Measurements from ENCODE around the gene NPLOC4. TPM values are rescaled to one million over a fixed set of nuclear protein-coding genes. Genes with fewer than 3 reads are reported as not detected.

NPLOC4 gene
- polyA plus RNA-seq, 1 donor: 47.8 TPM

DNA sequence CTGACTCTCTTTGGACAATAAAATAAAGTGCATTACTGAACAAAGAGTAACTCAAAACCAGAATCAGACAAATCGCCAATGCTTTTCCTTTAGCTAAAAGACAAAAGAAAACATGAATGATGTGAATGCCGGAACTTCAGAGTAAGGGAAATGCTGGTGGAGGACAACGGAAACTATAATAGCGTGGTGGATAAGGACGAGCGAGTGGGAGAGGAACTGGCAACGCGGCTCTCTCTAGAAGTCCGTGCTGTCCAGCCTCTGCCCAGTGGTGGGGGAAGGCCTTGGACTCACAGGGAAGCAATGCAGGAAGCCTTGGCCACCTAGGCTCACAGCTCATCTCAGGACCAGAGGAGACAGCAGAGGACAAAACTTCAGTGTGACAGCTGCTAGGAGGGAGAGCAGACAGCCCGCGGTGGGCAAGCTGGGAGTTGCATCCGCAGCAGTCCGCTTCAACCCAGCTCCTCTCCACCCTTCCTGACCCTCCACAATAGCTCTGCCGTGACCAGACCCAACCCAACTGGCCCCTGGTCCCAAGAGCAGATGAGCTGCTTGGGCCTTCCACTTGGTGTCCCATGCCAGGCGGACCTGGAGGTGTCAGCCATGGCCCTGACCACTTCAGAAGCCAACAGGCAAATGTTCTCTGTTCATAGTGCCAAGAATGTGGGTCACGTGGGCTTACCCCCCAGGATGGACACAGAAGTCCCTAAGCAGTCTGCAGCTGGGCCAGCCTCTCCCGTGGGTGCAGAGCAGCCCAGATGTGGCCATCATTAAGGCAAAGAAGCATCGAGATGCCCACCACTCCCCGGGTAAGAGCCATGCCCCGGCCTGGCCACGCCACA is 79.4 kb downstream of the NPLOC4 start:
- Histone ChIP-seq H3K27ac (ENCODE audit: low read length) (peak overlapping the region; percentile 48), H3K36me3 (ENCODE audit: control insufficient read depth, insufficient read depth, low read length) (peaks cover 47% of the 10 kb centered on the region), H3K9me3 (ENCODE audit: control insufficient read depth, low read depth, low read length) (no peaks in the 10 kb centered on the region), H3K27me3 (ENCODE audit: control insufficient read depth, insufficient read depth, low read length) (no peaks in the 10 kb centered on the region), H3K4me3 (ENCODE audit: low read length) (no peak overlapping the region), H3K4me1 (ENCODE audit: control insufficient read depth, insufficient read depth, low read length) (peaks cover 38% of the 10 kb centered on the region)
- peak in 1 of 2 donors; percentile 17 for DNase-seq
- WGBS (ENCODE audit: insufficient coverage, low lambda C conversion rate): 100% methylated on average over 1 of the region's 21 CpGs

DNA sequence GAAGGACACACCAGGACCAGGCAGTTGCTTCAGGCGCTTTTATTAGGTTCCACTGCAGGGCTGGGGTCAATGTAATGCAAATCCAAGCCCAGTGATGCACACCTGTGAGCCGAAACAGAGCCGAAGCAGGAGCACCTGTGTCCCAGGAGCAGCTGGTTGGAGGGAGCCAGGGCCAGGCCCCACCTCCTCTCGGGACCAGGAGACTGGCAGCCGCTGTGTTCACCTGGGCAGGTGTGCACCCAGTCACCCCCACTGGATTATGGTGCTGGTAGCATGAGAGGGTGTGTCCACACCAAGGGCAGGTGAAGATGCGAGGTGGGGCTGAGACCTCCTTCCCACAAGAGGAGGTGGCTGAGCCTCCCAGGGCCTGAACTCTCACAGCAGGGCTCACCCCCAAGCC is 80.0 kb downstream of the NPLOC4 start:
- WGBS (ENCODE audit: insufficient coverage, low lambda C conversion rate): no CpG with 5 or more reads among the region's 6 CpGs
- H3K4me1 ChIP-seq (ENCODE audit: control insufficient read depth, insufficient read depth, low read length): peaks cover 38% of the 10 kb centered on the region
- peak overlapping the region; percentile 48 for H3K27ac ChIP-seq (ENCODE audit: low read length)
- no peaks in the 10 kb centered on the region for H3K9me3 ChIP-seq (ENCODE audit: control insufficient read depth, low read depth, low read length)
- H3K36me3 ChIP-seq (ENCODE audit: control insufficient read depth, insufficient read depth, low read length): peaks cover 40% of the 10 kb centered on the region
- DNase-seq: peak in 1 of 2 donors; percentile 24
- H3K27me3 ChIP-seq (ENCODE audit: control insufficient read depth, insufficient read depth, low read length): no peaks in the 10 kb centered on the region
- no peak overlapping the region for H3K4me3 ChIP-seq (ENCODE audit: low read length)

GRCh38 chr17:81556175-81556691 is 80.7 kb downstream of the NPLOC4 start:
- peak; percentile 71 to 86 for DNase-seq
- Histone ChIP-seq H3K9me3 (ENCODE audit: control insufficient read depth, low read depth, low read length) (no peaks in the 10 kb centered on the region), H3K27me3 (ENCODE audit: control insufficient read depth, insufficient read depth, low read length) (no peaks in the 10 kb centered on the region), H3K27ac (ENCODE audit: low read length) (peak overlapping the region; percentile 56), H3K36me3 (ENCODE audit: control insufficient read depth, insufficient read depth, low read length) (peaks cover 34% of the 10 kb centered on the region), H3K4me3 (ENCODE audit: low read length) (no peak overlapping the region), H3K4me1 (ENCODE audit: control insufficient read depth, insufficient read depth, low read length) (peaks cover 38% of the 10 kb centered on the region)
- WGBS (ENCODE audit: insufficient coverage, low lambda C conversion rate): no CpG with 5 or more reads among the region's 9 CpGs

GRCh38 chr17:81553616-81554181 is 83.2 kb downstream of the NPLOC4 start:
- Histone ChIP-seq H3K4me1 (ENCODE audit: control insufficient read depth, insufficient read depth, low read length) (peaks cover 38% of the 10 kb centered on the region), H3K36me3 (ENCODE audit: control insufficient read depth, insufficient read depth, low read length) (peaks cover 36% of the 10 kb centered on the region), H3K9me3 (ENCODE audit: control insufficient read depth, low read depth, low read length) (peaks cover 4% of the 10 kb centered on the region), H3K4me3 (ENCODE audit: low read length) (peak overlapping the region; percentile 76), H3K27ac (ENCODE audit: low read length) (peak overlapping the region; percentile 84), H3K27me3 (ENCODE audit: control insufficient read depth, insufficient read depth, low read length) (no peaks in the 10 kb centered on the region)
- no CpG with 5 or more reads among the region's 24 CpGs for WGBS (ENCODE audit: insufficient coverage, low lambda C conversion rate)
- DNase-seq: peak in 1 of 2 donors; percentile 60

GRCh38 chr17:81553018-81553615 is 83.8 kb downstream of the NPLOC4 start:
- WGBS (ENCODE audit: insufficient coverage, low lambda C conversion rate): no CpG with 5 or more reads among the region's 19 CpGs
- Histone ChIP-seq H3K27ac (ENCODE audit: low read length) (peak overlapping the region; percentile 84), H3K27me3 (ENCODE audit: control insufficient read depth, insufficient read depth, low read length) (no peaks in the 10 kb centered on the region), H3K36me3 (ENCODE audit: control insufficient read depth, insufficient read depth, low read length) (peaks cover 35% of the 10 kb centered on the region), H3K4me1 (ENCODE audit: control insufficient read depth, insufficient read depth, low read length) (peaks cover 38% of the 10 kb centered on the region), H3K9me3 (ENCODE audit: control insufficient read depth, low read depth, low read length) (peaks cover 4% of the 10 kb centered on the region), H3K4me3 (ENCODE audit: low read length) (peak overlapping the region; percentile 76)
- peak; percentile 56 to 85 for DNase-seq

GRCh38 chr17:81552244-81553017 is 84.5 kb downstream of the NPLOC4 start, which contains the start of gene FAAP100:
FAAP100 (minus strand) TSS chr17:81552353; CDS start chr17:81552330, 23 bp downstream.
- Histone ChIP-seq H3K27ac (ENCODE audit: low read length) (peak within 1 kb of the TSS; percentile 84), H3K27me3 (ENCODE audit: control insufficient read depth, insufficient read depth, low read length) (no peaks in the 10 kb centered on the region), H3K4me3 (ENCODE audit: low read length) (peak within 1 kb of the TSS; percentile 76), H3K36me3 (ENCODE audit: control insufficient read depth, insufficient read depth, low read length) (peaks cover 35% of the 10 kb centered on the region), H3K9me3 (ENCODE audit: control insufficient read depth, low read depth, low read length) (peaks cover 4% of the 10 kb centered on the region), H3K4me1 (ENCODE audit: control insufficient read depth, insufficient read depth, low read length) (peaks cover 35% of the 10 kb centered on the region)
- no CpG with 5 or more reads among the region's 85 CpGs for WGBS (ENCODE audit: insufficient coverage, low lambda C conversion rate)
- DNase-seq: peak; percentile 79 to 88

DNA sequence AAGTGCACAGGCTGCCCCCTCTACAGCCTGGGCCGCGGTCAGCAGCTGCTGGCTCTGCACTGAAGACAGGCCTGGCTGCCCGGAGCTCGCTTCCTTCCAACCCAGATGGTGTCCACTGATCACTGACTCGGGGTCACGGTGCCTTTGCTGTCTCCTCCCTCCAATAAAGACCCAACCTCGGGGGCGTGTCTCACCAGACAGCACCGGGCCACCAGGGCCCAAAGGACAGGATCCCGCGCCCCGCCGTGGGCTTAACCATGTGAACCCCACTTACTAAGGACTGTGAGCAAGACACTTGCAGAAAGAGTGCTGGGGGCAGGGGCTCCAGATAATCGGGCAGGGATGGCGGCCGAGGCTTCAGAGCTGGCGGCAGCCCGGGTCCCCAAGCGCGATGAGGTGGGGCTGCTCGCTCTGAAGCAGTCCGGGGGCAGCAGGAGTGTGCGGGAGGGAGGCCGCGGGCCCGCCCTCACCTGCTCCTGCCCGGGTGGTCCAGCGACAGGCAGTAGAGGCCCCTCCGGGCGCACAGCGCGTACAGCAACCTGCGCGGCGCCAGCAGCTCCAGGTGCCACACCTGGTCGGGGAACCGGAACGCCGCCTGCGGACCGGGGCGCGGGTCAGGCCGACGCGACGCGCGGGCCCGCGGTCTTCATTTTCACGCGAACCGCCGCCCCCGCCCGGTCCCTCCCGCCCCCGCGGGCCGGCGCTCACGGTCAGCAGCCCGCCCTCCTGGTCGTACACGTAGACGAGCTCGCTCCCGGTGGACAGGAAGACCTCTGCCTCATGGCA is 85.3 kb downstream of the NPLOC4 start:
- H3K27ac ChIP-seq (ENCODE audit: low read length): no peak overlapping the region
- H3K36me3 ChIP-seq (ENCODE audit: control insufficient read depth, insufficient read depth, low read length): peaks cover 36% of the 10 kb centered on the region
- H3K4me1 ChIP-seq (ENCODE audit: control insufficient read depth, insufficient read depth, low read length): peaks cover 27% of the 10 kb centered on the region
- no peaks in the 10 kb centered on the region for H3K27me3 ChIP-seq (ENCODE audit: control insufficient read depth, insufficient read depth, low read length)
- WGBS (ENCODE audit: insufficient coverage, low lambda C conversion rate): no CpG with 5 or more reads among the region's 69 CpGs
- H3K4me3 ChIP-seq (ENCODE audit: low read length): peak overlapping the region; percentile 76
- peaks cover 4% of the 10 kb centered on the region for H3K9me3 ChIP-seq (ENCODE audit: control insufficient read depth, low read depth, low read length)
- DNase-seq: peak in 1 of 2 donors; percentile 17

DNA sequence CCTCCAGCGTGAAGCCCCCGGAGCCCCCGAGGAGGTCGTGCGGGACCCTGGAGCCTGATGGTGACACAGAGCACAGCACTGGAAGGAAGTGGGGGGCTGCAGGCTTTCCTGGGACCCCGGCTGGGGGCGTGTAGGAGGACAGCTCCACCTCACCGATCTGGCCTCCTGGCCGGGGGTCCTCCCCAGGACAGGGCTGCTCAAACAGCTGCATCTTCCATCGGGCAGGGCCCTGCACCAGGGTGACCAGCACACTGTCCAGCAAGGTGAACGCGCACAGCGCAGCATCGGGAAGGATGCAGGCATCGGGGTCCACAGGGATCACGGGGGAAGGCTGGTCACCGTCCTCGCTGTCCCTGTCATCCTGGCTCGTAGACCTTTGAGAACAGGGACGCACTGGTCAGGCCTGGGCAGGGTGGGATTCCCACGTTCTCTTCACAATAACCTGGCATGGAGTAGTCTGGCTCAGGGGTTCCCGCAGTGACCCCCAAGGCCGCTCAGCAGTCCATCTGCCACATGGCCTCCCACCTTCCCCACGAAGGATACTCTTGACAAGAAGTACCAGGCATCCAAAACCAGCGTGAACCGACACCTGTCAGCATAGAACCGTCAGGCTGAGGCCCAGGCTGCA is 86.0 kb downstream of the NPLOC4 start:
- no CpG with 5 or more reads among the region's 27 CpGs for WGBS (ENCODE audit: insufficient coverage, low lambda C conversion rate)
- Histone ChIP-seq H3K27me3 (ENCODE audit: control insufficient read depth, insufficient read depth, low read length) (no peaks in the 10 kb centered on the region), H3K4me1 (ENCODE audit: control insufficient read depth, insufficient read depth, low read length) (peaks cover 21% of the 10 kb centered on the region), H3K27ac (ENCODE audit: low read length) (no peak overlapping the region), H3K4me3 (ENCODE audit: low read length) (peak overlapping the region; percentile 76), H3K9me3 (ENCODE audit: control insufficient read depth, low read depth, low read length) (peaks cover 4% of the 10 kb centered on the region), H3K36me3 (ENCODE audit: control insufficient read depth, insufficient read depth, low read length) (peaks cover 42% of the 10 kb centered on the region)
- DNase-seq: no peak

DNA sequence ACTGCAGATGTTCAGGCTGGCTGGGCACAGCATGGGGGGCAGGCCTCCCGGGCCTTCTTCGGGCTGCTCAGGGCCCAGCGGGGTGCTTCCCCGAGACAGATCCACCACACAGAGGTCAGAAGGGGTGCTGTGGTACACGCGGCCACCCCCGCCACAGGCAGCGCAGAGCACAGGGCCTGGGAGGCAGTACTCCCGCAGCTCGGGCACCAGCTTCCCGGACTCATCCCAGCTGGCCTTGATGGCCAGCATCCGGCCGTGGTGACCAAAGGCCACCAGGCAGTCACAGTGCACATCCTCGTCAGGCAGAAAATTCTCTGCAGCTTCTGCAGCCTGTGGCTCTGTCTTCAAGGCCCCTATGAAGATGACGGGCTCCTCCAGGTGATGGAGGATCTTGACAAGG is 86.6 kb downstream of the NPLOC4 start:
- WGBS (ENCODE audit: insufficient coverage, low lambda C conversion rate): no CpG with 5 or more reads among the region's 15 CpGs
- H3K27me3 ChIP-seq (ENCODE audit: control insufficient read depth, insufficient read depth, low read length): no peaks in the 10 kb centered on the region
- DNase-seq: no peak
- peaks cover 49% of the 10 kb centered on the region for H3K36me3 ChIP-seq (ENCODE audit: control insufficient read depth, insufficient read depth, low read length)
- no peak overlapping the region for H3K4me3 ChIP-seq (ENCODE audit: low read length)
- peaks cover 15% of the 10 kb centered on the region for H3K4me1 ChIP-seq (ENCODE audit: control insufficient read depth, insufficient read depth, low read length)
- no peak overlapping the region for H3K27ac ChIP-seq (ENCODE audit: low read length)
- H3K9me3 ChIP-seq (ENCODE audit: control insufficient read depth, low read depth, low read length): peaks cover 4% of the 10 kb centered on the region
